Upper lobe of right lung (tissue), 1 donor: ENCODE data around the gene GRHPR. TPM values are rescaled to one million over a fixed set of nuclear protein-coding genes. Genes with fewer than 3 reads are reported as not detected.

Experiments
- ATAC-seq: fragments of 200-7000 bp; cut with Tn5 transposase; one replicate; pipeline ENCODE4 v1.9.1; 2020; ENCODE audit warnings: mild to moderate bottlenecking, moderate library complexity
- DNase-seq: peaks from one replicate; pipeline ENCODE4 v3.0.0-alpha.2; 2020
- H3K27ac ChIP-seq: fragments of 200-600 bp; one replicate; pipeline ENCODE4 v1.8.0; 2022
- H3K27me3 ChIP-seq: fragments of 200-600 bp; one replicate; pipeline ENCODE4 v1.8.0; 2022; ENCODE audit warnings: mild to moderate bottlenecking
- H3K36me3 ChIP-seq: fragments of 200-600 bp; one replicate; pipeline ENCODE4 v1.8.0; 2022
- H3K4me1 ChIP-seq: fragments of 200-600 bp; one replicate; pipeline ENCODE4 v1.8.0; 2022
- H3K4me3 ChIP-seq: fragments of 200-600 bp; one replicate; pipeline ENCODE4 v1.8.0; 2022; ENCODE audit warnings: mild to moderate bottlenecking
- H3K9me3 ChIP-seq: fragments of 200-600 bp; one replicate; pipeline ENCODE4 v1.8.0; 2022
- CTCF ChIP-seq: fragments of 200-600 bp; IDR thresholded peaks from one replicate; pipeline ENCODE4 v1.8.0; 2022; ENCODE audit warnings: antibody characterized with exemption
- intact Hi-C: fragments of 100-400 bp; cut with DNase I; formaldehyde crosslinking; loops from one replicate; pipeline ENCODE4 v1.11.0; 2022
- total RNA-seq: library from RNA; stranded (reverse); fragmentation: NEBNext Ultra II Directional; extraction: Animal tissue kit (Norgen Biotek cat#: 25700); gene quantifications from one replicate; pipeline ENCODE4 v1.2.1, GENCODE V29; 2021
- donor health status: DM: no; HTN: yes; CAD: no; lungs with severe emphysema.

The GRHPR gene
- total RNA-seq, 1 donor from 2014 or later: 65.0 TPM

- no peaks in the 10 kb centered on the region for H3K4me1 ChIP-seq
- no peak for TF ChIP-seq CTCF
- no peak overlapping the region for H3K4me3 ChIP-seq
- ATAC-seq (no peak), DNase-seq (no peak)
- H3K36me3 ChIP-seq: no peaks in the 10 kb centered on the region
- no peak overlapping the region for H3K27ac ChIP-seq
- intact Hi-C loops: no loop called here
- no peaks in the 10 kb centered on the region for H3K9me3 ChIP-seq
- H3K27me3 ChIP-seq: no peaks in the 10 kb centered on the region
Measured at GRCh38 chr9:37382982-37383357, 39.5 kb upstream of the GRHPR start.

DNA sequence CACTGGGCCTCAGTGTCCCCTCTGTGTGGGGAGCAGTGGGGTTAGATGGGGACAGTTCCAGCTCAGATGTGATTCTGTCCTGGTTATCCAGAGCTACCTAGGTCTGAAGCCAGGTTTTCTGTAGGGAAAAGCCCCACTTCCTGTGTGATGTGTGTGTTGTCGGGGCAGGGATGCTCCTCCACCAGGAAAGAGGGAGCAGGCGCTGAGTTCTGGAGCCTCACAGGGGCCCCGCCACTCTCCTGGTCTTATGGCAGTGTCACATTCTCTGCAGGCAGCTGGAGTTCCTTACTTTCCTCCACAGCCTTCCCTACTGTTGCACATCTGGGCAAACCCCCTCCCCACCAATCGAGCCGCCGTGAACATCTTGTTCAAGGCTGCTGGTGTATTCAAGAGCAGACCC is 39.1 kb upstream of the GRHPR start:
- H3K36me3 ChIP-seq: no peaks in the 10 kb centered on the region
- H3K4me1 ChIP-seq: no peaks in the 10 kb centered on the region
- H3K27ac ChIP-seq: no peak overlapping the region
- H3K27me3 ChIP-seq: no peaks in the 10 kb centered on the region
- TF ChIP-seq CTCF: no peak
- ATAC-seq (no peak), DNase-seq (no peak)
- intact Hi-C loops: no loop called here
- no peaks in the 10 kb centered on the region for H3K9me3 ChIP-seq
- H3K4me3 ChIP-seq: no peak overlapping the region

GRCh38 chr9:37383876-37384746 is 38.4 kb upstream of the GRHPR start:
- no peaks in the 10 kb centered on the region for H3K36me3 ChIP-seq
- H3K9me3 ChIP-seq: no peaks in the 10 kb centered on the region
- no peak for TF ChIP-seq CTCF
- no peaks in the 10 kb centered on the region for H3K4me1 ChIP-seq
- no peak overlapping the region for H3K27ac ChIP-seq
- ATAC-seq (no peak), DNase-seq (no peak)
- intact Hi-C loops: no loop called here
- no peak overlapping the region for H3K4me3 ChIP-seq
- H3K27me3 ChIP-seq: no peaks in the 10 kb centered on the region

DNA sequence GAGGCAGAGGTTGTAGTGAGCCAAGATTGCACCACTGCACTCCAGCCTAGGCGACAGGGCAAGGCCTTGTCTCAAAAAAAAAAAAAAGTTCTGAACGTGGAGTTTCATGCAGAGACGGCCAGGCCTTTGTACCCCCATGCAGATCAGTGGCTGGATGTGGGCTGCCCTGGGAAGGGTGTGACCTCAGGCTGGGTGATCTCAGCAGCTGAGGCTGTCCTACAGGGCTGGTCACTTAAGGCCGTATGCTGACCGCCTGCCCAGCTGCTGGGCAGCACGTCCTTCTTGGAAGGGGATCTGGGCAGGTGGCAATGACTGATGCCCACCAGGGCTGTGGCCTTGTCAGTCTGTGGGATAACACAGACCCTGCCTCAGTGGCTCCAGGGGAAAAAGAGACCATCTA is 37.2 kb upstream of the GRHPR start:
- Histone ChIP-seq H3K4me1 (no peaks in the 10 kb centered on the region), H3K36me3 (no peaks in the 10 kb centered on the region), H3K27me3 (no peaks in the 10 kb centered on the region), H3K4me3 (no peak overlapping the region), H3K27ac (no peak overlapping the region), H3K9me3 (no peaks in the 10 kb centered on the region)
- ATAC-seq (no peak), DNase-seq (no peak)
- intact Hi-C loops: no loop called here
- no peak for TF ChIP-seq CTCF

DNA sequence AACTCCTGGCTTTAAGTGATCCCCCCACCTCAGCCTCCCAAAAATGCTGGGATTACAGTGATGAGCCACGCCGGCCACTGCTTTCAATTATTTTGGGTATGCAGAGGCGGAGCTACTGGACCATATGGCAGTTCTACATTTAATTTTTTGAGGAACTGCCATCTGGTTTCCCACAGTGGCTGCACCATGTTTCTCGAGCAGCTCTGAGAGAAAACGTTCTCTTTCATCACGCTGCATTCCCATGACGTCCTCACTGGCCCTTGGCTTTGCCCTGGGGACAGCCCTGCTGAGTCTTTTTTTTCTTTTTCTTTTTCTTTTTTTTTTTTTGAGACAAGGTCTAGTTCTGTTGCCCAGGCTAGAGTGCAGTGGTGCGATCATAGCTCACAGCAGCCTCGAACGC is 35.5 kb upstream of the GRHPR start:
- Histone ChIP-seq H3K36me3 (no peaks in the 10 kb centered on the region), H3K4me1 (no peaks in the 10 kb centered on the region), H3K9me3 (no peaks in the 10 kb centered on the region), H3K27me3 (no peaks in the 10 kb centered on the region), H3K27ac (no peak overlapping the region), H3K4me3 (no peak overlapping the region)
- ATAC-seq: no peak
- intact Hi-C loops: no loop called here
- DNase-seq: no peak
- TF ChIP-seq CTCF: no peak
